Measurements from ENCODE around the gene CRYL1. TPM values are rescaled to one million over a fixed set of nuclear protein-coding genes. Genes with fewer than 3 reads are reported as not detected.

CRYL1 gene
- total and polyA plus RNA-seq, 2 experiments from 2014 or later: 41.6 to 43.6 TPM

DNA sequence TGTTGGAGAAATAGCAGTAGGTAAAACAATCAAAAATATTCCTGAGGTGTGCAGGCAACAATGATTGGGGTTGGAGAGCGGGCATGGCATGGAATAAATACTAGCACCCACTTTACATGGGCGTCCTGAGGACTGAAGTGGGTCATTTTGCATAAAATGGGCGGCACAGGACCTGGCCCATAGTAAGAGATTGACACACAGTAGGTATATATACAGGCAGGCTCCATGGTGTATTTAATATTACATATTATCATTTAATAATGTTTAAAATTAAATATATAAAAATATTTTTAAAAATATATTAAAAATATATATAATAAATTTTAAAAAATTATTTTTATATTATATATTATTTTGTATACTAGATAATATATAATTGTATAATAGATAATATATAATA, 48.3 kb downstream of the CRYL1 start:
- peaks cover 6% of the 10 kb centered on the region for H3K4me1 ChIP-seq (ENCODE audit: low read depth)
- H3K4me3 ChIP-seq: no peak overlapping the region
- H3K9me3 ChIP-seq (ENCODE audit: low read depth): no peaks in the 10 kb centered on the region
- TF ChIP-seq CTCF (IDR thresholded peaks at IDR 0.05; ENCODE audit: low read depth, low read length): no peak
- no peak for DNase-seq (ENCODE audit: low read depth in 1 of 2, low spot score in 1 of 2)
- H3K36me3 ChIP-seq: no peaks in the 10 kb centered on the region
- no peaks in the 10 kb centered on the region for H3K27me3 ChIP-seq
- H3K27ac ChIP-seq: no peak overlapping the region

GRCh38 chr13:20475927-20476691, 49.5 kb downstream of the CRYL1 start:
- no peak overlapping the region for H3K4me3 ChIP-seq
- no peaks in the 10 kb centered on the region for H3K9me3 ChIP-seq (ENCODE audit: low read depth)
- H3K27me3 ChIP-seq: no peaks in the 10 kb centered on the region
- DNase-seq (ENCODE audit: low read depth in 1 of 2, low spot score in 1 of 2): no peak
- H3K36me3 ChIP-seq: no peaks in the 10 kb centered on the region
- no peak overlapping the region for H3K27ac ChIP-seq
- H3K4me1 ChIP-seq (ENCODE audit: low read depth): no peaks in the 10 kb centered on the region
- TF ChIP-seq CTCF (IDR thresholded peaks at IDR 0.05; ENCODE audit: low read depth, low read length): no peak

DNA sequence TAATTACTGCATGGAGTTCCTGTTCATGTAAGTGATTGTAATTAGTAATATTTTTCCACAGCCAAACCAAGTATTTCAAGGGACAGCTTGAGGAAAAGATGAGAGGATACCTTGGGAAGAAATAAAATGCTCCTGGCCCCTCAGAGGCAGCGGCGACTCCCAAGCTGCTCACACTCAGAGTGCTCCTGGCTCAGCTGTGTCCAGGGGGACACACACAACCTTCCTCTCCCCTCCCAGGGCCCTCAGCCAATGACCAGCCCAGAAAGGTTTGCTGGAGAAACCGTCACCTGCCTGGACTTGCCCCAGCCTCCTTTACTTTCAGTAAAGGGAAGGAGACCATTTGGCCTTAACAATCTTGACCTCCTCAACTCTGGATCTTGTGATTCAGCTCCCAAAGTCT, 51.1 kb downstream of the CRYL1 start:
- no peak for TF ChIP-seq CTCF (IDR thresholded peaks at IDR 0.05; ENCODE audit: low read depth, low read length)
- DNase-seq (ENCODE audit: low read depth in 1 of 2, low spot score in 1 of 2): no peak
- H3K27ac ChIP-seq: no peak overlapping the region
- H3K4me3 ChIP-seq: no peak overlapping the region
- H3K27me3 ChIP-seq: no peaks in the 10 kb centered on the region
- no peaks in the 10 kb centered on the region for H3K9me3 ChIP-seq (ENCODE audit: low read depth)
- H3K36me3 ChIP-seq: no peaks in the 10 kb centered on the region
- no peaks in the 10 kb centered on the region for H3K4me1 ChIP-seq (ENCODE audit: low read depth)

DNA sequence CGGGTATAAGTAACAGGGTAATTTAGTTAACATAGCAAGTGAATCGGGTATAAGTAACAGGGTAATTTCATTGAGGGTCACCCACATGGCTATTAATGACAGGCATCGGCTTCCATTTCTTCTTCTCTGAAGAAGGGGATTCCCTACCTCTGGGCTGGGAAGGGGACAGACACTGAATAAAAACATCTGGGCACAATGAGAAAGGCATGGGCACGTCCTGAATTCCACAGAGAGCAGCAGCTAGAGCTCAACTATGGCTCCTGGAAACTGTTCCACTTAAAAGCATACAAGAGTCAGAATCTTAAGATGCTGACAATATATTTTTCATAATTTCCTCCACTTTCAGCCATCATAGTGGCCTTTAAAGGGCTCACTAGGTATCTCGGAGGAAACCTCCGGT, 51.8 kb downstream of the CRYL1 start:
- no peaks in the 10 kb centered on the region for H3K27me3 ChIP-seq
- no peak overlapping the region for H3K27ac ChIP-seq
- no peak overlapping the region for H3K4me3 ChIP-seq
- H3K36me3 ChIP-seq: no peaks in the 10 kb centered on the region
- DNase-seq (ENCODE audit: low read depth in 1 of 2, low spot score in 1 of 2): no peak
- no peak for TF ChIP-seq CTCF (IDR thresholded peaks at IDR 0.05; ENCODE audit: low read depth, low read length)
- H3K4me1 ChIP-seq (ENCODE audit: low read depth): no peaks in the 10 kb centered on the region
- no peaks in the 10 kb centered on the region for H3K9me3 ChIP-seq (ENCODE audit: low read depth)

GRCh38 chr13:20473139-20473538, 52.5 kb downstream of the CRYL1 start:
- no peaks in the 10 kb centered on the region for H3K36me3 ChIP-seq
- H3K9me3 ChIP-seq (ENCODE audit: low read depth): no peaks in the 10 kb centered on the region
- no peak for TF ChIP-seq CTCF (IDR thresholded peaks at IDR 0.05; ENCODE audit: low read depth, low read length)
- no peaks in the 10 kb centered on the region for H3K4me1 ChIP-seq (ENCODE audit: low read depth)
- H3K4me3 ChIP-seq: no peak overlapping the region
- no peak overlapping the region for H3K27ac ChIP-seq
- DNase-seq (ENCODE audit: low read depth in 1 of 2, low spot score in 1 of 2): no peak
- H3K27me3 ChIP-seq: no peaks in the 10 kb centered on the region

Data from cardiac muscle cell (in vitro differentiated cells and primary cell).